Mesenteric fat pad (tissue), 1 donor: ENCODE results near the gene OLIG1. TPM values are rescaled to one million over a fixed set of nuclear protein-coding genes. Genes with fewer than 3 reads are reported as not detected.

Source experiments
- DNase-seq: peaks from one replicate; pipeline ENCODE4 v3.0.0-alpha.2; 2020; ENCODE audit warnings: low spot score
- total RNA-seq: library from RNA; stranded (reverse); fragmentation: NEBNext Ultra II Directional; extraction: Animal tissue kit (Norgen Biotek cat#: 25700); gene quantifications from one replicate; pipeline ENCODE4 v1.2.1, GENCODE V29; 2021
- donor health status: DM: yes; HTN: yes; CAD: no.

Gene OLIG1
- total RNA-seq, 1 donor from 2014 or later: not detected

DNA sequence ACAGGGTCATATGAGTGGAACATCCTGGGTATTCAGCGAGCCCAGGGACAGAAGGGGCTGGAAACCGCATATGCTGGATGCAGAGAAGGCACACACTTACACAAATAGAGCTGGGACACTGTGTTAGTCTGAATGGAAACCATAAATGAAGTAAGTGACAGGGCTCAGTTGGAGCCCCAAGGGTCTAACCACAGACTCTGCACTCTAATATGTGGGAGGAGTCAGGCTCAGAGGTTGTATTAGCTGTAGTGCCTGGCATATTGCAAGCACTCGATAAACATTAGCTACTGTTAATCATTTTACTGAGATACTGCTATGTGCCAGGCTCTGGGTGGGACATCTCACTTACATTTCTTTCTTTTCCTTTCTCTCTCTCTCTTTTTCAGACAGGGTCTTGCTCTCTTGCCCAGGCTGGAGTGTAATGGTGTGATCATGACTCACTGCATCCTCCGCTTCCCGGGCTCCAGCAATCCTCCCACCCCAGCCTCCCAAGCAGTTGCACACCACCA lies 6.5 kb upstream of the OLIG1 start:
- no peak for DNase-seq

DNA sequence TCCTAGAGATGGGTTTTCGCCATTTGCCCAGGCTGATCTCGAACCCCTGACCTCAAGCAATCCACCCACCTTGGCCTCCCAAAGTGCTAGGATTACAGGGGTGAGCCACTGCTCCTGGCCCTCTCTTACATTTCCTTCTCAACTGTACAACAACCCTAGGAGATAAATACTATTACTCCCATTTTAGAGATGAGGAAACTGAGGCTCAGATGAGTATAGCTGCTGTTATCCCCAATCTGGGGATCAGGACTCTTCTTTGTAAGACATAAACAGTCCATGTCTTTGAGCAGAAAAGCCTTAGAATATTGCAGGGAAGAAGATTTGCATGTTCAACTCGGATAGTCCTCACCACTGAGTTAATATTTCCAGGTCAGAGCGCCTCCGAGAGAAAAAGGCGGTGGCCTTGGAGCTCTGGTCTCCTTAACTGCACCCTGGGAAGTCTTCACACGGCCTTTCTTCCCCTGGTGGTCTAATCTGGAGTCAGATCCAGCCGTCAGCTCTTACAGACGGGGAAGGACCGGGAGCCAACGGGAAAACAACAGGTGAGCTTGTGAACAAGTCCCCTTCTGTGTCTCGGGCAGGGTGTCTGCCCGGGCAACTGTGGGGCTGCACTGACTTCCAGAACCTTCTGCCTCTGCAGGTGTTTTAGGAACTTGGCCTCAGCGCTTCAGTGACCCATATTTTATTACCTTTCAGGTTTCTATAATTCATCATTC lies 5.9 kb upstream of the OLIG1 start:
- DNase-seq: no peak

DNA sequence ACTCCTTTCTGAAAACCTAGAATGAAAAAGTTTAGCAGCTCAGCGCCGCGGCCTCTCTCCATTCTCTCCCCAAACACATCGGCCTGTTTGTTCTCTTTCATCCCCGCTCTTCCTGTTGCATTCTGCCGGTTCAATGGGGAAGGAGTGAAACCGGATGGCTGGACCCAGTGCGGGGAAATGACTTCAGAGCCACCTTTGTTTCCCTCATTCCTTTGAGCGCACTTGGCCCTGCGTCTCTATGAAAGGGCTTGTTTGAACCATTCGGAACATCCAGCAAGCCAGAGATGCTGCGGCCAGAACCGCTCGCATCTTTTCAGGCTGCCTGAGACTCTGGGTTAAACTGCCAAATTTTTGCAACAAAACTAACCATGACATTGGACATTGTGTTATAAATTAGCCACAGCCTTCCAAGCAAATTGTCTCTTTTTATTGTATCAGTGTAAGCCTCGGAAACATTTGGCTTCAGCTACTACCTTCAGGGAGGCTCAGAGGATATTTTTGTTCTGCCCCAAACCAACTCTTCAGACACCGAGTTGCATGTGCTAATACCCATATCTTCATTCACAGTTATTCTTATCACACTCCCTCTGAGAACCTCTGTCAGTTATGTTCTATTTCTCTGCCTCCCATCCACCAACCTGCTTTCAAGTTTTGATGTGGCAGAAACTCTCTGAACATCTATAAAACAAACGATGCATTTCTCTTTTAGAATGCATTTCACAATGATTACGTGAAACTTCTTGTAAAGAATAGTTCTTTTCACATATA lies 5.1 kb upstream of the OLIG1 start:
- no peak for DNase-seq

DNA sequence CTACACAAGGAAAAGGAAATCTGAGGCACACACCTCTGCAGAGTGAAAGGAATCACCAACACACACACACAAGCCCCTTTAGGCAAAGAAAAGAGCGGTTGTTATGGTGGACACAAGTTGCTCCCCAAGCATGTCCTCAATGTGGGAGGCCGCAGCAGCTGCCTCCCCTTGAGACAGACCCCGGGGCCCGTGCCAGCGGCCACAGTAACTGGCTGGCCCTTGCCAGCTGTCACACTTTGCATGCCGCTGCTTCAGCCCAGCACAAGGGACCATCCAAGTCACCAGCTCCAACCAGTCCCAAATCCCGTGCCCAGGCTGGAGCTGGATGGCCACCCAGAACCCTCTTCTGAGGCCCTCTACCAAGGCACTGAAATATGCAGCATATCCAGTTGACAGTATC lies 2.9 kb upstream of the OLIG1 start:
- DNase-seq: no peak

DNA sequence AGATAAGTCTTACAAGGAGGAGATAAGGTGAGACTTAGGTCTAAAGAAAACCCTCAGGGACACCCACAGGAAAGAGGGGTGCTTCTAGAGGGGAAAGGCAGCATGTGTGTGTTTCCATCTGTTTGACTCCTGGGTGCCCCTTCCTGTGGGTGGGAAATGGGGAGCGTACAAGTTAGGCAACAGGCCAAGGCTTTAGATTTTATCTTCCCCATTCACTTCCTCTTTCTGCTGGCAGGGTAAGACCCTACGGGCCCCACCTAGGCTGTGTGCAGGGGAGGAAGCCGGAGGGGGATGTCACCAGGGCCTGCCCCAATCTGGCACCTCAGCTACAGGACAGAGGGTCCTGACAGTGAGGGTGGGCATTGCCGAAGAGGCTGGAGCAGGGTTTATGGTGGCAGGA lies 2.5 kb upstream of the OLIG1 start:
- DNase-seq: no peak

DNA sequence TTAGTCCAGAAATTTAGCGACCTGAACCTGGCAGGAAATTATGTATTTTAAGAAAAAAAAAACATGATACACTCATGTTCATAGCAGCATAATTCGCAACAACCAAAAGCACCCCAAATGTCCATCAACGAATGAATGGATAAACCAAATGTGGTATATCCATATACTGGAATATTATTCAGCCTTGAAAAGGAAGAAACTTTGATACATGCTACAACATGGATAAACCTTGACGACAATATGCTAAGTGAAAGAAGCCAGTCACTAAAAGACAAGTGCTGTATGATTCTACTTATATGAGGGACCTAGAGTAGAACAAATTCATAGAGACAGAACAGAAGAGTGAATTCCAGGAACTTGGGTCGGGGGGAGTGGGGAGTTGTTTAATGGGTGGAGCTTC lies 698 bp upstream of the OLIG1 start:
- DNase-seq: no peak

DNA sequence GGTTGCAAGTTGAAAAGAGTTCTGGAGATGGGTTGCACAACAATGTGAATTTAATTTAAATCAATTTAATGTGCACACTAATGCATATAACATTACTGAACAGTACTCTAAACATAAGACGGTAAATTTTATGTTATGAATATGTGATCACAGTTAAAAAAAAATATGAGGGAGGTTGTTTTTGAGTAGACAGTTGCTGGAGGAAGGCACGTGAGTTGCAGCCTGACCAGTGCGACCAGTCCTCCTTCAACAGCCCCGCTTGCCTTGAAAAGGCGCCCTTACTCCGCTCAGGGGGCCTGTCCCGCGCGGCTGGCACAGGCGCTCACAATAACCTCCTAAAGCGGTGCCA lies 322 bp upstream of the OLIG1 start:
- DNase-seq: no peak

DNA sequence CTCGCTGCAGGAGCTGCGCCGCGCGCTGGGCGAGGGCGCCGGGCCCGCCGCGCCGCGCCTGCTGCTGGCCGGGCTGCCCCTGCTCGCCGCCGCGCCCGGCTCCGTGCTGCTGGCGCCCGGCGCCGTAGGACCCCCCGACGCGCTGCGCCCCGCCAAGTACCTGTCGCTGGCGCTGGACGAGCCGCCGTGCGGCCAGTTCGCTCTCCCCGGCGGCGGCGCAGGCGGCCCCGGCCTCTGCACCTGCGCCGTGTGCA lies 730 bp downstream of the OLIG1 start:
- DNase-seq: no peak

DNA sequence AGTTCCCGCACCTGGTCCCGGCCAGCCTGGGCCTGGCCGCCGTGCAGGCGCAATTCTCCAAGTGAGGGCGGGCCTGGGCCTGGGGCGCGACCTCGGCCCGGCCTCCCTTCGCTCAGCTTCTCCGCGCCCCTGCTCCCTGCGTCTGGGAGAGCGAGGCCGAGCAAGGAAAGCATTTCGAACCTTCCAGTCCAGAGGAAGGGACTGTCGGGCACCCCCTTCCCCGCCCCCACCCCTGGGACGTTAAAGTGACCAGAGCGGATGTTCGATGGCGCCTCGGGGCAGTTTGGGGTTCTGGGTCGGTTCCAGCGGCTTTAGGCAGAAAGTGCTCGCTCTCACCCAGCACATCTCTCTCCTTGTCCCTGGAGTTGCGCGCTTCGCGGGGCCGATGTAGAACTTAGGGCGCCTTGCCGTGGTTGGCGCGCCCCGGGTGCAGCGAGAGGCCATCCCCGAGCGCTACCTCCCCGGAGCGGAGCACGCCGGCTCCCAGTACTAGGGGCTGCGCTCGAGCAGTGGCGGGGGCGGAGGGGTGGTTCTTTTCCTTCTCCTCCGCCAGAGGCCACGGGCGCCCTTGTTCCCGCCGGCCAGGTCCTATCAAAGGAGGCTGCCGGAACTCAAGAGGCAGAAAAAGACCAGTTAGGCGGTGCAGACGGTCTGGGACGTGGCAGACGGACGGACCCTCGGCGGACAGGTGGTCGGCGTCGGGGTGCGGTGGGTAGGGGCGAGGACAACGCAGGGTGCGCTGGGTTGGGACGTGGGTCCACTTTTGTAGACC lies 1.2 kb downstream of the OLIG1 start:
- no peak for DNase-seq

DNA sequence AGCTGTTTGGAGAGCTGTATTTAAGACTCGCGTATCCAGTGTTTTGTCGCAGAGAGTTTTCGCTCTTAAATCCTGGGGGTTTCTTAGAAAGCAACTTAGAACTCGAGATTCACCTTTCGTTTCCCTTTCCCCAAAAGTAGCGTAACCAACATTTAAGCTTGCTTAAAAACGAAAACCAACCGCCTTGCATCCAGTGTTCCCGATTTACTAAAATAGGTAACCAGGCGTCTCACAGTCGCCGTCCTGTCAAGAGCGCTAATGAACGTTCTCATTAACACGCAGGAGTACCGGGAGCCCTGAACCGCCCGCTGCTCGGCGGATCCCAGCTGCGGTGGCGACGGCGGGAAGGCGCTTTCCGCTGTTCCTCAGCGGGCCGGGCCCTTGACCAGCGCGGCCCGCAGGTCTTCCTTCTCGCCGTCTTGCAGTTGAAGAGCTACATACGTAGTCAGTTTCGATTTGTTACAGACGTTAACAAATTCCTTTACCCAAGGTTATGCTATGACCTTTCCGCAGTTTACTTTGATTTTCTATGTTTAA lies 1.9 kb downstream of the OLIG1 start:
- no peak for DNase-seq

DNA sequence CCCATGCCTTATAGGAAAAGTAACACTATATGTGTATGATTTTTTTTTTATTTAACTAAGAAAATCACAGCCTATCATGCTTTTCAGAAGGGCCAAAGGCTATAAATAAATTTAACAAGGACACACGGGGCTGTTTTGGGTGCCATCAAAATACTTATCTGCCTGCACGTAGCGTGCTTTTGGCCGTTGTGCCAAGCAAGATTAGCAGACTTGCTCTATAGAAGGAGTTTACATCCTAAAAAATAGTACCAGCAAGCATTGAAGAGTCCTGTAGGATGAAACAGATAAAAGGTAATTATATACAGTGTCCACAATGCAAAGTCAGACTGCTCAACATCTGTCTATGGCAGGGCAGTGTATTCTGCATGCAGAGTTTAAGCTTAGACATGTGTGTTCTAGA lies 3.7 kb downstream of the OLIG1 start:
- DNase-seq: no peak

DNA sequence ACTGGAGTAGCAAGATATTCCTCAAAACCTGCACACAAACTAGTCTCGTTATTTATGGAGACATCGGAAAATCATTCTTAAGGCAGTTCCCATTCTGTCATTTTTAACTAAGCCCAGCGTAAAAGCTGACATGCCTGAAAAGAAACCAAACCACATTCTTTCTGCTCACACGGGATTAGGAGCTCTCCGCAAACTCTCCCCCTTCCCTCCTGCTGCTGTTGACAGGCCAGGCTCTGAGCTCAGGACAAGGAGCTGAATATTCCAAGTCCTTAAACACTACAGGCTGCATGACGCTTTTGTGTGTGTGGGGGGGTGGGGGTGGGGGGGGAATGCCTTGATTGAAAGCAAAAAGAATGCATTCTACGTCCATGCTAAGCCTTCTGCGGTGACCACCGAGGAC lies 5.2 kb downstream of the OLIG1 start:
- DNase-seq: no peak

DNA sequence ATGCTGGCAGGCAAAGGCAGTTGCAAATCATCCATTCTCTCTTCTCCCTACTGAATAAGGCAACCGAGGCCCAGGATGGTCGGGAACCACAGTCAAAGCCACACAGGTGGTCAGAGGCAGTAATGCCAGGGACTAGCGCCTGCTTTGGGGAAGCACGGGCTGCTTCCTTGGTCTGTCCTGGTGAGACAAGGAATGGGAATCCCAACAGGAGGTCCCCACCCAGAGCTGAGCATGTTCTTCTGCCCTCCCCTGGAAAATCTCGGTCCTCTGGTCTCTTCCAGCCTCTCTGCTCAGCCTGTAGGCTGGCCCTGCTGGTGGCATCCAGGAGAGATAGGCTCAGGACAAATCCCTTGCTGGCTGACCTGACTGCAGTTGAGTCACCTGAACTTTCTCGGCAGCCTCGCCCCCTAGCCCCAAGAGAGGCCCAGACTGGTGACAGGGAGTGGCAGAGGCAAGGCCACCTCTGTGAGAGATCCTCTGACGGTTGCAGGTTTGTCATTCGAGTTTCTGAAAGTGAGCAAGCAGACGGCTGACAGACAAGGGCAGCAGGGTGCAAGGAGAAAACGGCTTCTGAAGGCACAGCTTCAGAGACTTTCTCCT lies 5.8 kb downstream of the OLIG1 start:
- DNase-seq: no peak

DNA sequence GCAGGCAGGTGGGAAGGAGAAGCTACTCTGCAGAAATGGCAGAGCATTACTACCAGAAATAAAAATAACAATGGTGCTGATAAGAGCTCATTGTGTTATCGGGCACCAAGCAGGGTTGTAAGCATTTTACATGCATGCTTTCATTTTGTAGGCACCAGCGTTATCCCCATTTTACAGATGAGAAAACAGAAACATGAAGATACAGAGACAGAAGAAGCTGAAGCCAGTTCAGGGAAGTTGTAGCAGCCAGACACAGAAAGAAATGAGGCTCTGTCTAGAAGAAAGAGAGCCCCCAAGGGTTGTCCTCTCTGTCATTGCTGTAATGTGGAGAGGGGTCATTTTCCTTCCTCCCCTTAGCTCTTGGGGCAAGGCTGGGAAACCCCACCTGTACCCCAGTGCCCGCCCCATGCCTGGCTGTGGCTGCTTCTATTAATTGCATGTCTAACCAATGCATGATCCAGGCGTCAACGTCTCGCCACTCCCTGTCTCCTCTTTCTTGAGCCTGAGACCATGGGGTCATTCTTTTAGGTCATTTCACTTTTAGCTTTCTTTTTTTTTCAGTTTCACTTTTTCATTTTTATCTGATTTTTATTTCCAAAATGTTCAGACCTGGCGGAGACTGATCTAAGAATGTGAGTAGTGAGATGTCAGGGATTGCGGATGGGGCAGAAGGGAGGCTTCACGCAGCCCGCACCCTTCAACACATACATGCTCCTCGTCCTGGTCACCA lies 6.8 kb downstream of the OLIG1 start:
- no peak for DNase-seq

DNA sequence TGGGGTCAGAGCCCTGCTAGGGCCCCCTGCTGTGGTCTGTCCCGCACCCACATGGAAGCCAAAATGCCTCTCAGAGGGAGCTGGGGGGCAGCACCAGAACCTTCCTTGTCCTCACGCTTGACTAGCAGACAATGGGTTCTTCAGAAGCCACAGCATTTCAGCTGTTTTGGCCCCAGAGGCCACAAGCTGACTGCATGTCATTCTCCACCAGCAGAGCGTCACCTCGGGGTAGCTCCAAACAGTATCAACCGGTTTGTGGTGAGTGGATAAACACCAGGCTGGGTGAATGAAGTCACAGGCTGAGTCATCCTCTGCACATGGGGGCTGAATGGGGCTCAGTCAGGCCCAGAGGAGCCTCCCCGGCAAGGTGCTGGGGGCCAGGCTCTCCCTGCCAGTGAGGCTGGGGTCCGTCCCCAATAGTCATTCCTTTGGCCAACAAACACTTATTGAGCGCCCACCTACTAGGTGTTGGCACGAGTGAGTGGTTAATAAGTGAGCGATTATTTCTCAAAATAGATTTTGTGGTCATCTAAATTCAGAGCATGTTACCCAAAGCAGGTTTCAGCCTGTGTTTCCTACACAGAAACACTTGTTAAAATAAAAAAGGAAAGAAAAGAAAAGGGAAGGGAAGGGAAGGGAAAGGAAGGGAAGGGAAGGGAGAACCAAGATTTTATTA lies 9.1 kb downstream of the OLIG1 start:
- no peak for DNase-seq

DNA sequence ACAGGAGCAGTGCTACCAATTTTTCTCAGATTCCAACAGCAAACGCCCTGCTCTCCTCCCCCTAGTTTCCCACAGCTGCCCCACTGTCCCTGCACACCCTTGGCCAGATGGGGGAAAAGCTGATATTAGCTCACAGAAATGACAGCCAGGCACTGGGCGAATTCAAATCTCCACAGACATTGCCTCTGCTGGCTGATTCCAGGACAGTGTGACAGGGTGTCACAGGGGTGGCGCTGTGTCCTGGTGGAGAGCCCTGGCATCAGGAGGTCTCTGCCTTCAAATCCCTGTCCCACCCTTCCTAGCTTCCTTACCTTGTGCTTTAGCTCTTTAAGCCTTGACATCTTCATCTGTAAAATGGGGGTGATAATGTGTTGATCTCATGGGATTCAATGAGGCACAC lies 10.4 kb downstream of the OLIG1 start:
- DNase-seq: no peak

DNA sequence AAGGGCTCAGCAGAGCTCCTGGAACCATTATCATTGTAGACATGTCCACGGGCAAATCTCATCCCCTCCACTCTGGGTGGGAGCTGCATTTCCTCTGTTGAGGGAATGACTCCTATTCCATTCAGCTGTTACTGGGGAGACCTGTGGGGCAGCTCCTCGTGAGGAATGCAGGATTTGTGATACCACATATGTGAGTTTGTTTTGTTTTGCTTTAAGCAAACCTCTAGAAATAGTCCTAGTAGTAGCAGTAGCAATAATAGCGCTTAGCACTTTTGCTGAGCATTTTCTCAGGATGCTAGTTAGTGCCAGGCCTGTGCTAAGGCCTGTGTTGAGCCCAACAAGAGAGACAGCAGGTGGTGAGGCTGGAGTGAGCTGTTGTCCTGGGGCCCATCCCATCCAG lies 10.8 kb downstream of the OLIG1 start:
- DNase-seq: no peak

DNA sequence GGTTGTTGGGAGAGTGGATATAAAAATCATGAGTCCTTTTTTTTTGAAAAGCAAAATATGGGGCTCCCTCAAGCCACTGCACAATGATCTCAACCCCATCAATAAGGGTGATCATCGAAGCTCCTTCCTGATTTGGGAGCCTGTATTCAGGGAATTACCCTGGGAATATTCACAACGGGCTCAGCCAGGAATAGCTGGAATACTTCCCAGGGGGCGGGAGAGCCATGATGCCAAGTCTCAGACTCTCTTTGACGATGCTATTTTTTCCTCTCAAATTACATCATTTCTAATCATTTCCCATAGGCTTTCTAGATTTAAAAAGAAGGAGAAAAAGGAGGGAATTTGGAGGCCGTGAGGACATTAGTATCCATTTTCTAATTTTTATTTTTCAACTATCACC lies 18.4 kb downstream of the OLIG1 start:
- no peak for DNase-seq

DNA sequence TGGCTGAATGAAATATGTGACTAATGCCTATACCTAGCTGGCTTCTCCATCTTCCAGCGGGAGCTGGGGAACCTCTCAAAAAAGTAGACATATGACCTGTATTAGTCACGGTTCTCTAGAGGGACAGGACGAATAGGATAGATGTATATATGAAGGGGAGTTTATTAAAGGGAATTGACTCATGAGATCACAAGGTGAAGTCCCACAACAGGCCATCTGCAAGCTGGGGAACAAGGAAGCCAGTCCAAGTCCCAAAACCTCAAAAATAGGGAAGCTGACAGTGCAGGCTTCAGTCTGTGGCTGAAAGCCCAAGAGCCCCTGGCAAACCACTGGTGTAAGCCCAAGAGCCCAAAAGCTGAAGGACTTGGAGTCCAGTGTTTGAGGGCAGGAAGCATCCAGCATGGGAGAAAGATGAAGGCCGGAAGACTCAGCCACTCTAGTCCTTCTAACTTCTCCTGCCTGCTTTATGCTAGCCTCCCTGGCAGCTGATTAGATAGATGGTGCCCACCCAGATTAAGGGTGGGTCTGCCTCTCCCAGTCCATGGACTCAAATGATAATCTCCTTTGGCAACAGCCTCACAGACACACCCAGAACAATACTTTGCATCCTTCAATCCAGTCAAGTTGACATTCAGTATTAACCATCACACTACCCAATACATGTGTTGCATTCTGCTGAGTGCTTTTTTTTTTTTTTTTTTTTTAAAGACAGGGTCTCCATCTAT lies 19.6 kb downstream of the OLIG1 start:
- DNase-seq: no peak

DNA sequence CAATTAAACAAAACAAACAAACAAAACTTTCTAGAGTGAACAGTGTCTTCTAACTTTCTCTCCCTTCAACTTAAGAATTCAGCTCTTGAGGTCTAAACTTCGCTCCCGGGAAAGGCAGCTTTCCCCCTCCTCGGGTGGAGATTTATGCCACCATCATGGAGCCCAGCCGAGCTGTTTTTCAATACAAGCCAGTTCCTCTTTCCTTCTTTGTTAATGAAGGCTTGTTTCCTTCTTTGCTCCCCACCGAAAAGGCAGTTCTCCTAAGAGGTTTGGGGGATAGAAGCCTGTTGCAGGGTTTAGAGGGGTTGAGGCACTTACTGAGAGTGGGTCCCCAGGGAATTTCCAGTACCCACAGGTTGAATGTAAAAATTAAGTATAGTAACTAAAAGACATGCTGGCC lies 26.5 kb downstream of the OLIG1 start:
- no peak for DNase-seq
